Neural progenitor cell (in vitro differentiated cells): ENCODE results near the gene SCAPER. TPM values are rescaled to one million over a fixed set of nuclear protein-coding genes. Genes with fewer than 3 reads are reported as not detected.

Source experiments
- DNase-seq: peaks from one replicate; pipeline ENCODE4 v3.0.0-alpha.2; 2016; ENCODE audit warnings: low spot score
- H2AFZ ChIP-seq: fragments of 200-600 bp; sonication (generic); replicated peaks from 2 replicates; pipeline ENCODE4 v1.6.1; 2016; ENCODE audit warnings: antibody characterized with exemption
- H3F3A ChIP-seq: fragments of 200-600 bp; sonication (generic); 2 replicates; pipeline ENCODE4 v1.6.1; 2016; ENCODE audit warnings: antibody characterized with exemption, low read depth
- H3K27ac ChIP-seq: fragments of 200-600 bp; sonication (generic); 2 replicates; pipeline ENCODE4 v1.5.1; 2016; ENCODE audit warnings: mild to moderate bottlenecking
- H3K27me3 ChIP-seq: fragments of 200-600 bp; sonication (generic); 2 replicates; pipeline ENCODE4 v1.6.1; 2016; ENCODE audit warnings: mild to moderate bottlenecking, moderate library complexity
- H3K36me3 ChIP-seq: fragments of 200-600 bp; sonication (generic); 2 replicates; pipeline ENCODE4 v1.5.1; 2016
- H3K4me1 ChIP-seq: fragments of 200-600 bp; sonication (generic); 2 replicates; pipeline ENCODE4 v1.6.1; 2016; ENCODE audit warnings: mixed run types
- H3K4me2 ChIP-seq: fragments of 200-600 bp; sonication (generic); 2 replicates; pipeline ENCODE4 v1.6.1; 2016
- H3K4me3 ChIP-seq: fragments of 200-600 bp; sonication (generic); 2 replicates; pipeline ENCODE4 v1.5.1; 2016
- H3K79me2 ChIP-seq: fragments of 200-600 bp; sonication (generic); 2 replicates; pipeline ENCODE4 v1.6.1; 2016; ENCODE audit warnings: low read depth
- H3K9ac ChIP-seq: fragments of 200-600 bp; sonication (generic); 2 replicates; pipeline ENCODE4 v1.6.1; 2016
- H3K9me3 ChIP-seq: fragments of 200-600 bp; sonication (generic); 2 replicates; pipeline ENCODE4 v1.5.1; 2016; ENCODE audit warnings: low read depth
- H4K20me1 ChIP-seq: fragments of 200-600 bp; sonication (generic); 2 replicates; pipeline ENCODE4 v1.6.1; 2016; ENCODE audit warnings: low read depth
- H3K27ac Mint-ChIP-seq: 3 replicates; pipeline ENCODE4 v1.8.0; 2021; ENCODE audit warnings: mixed read lengths
- H3K27me3 Mint-ChIP-seq: 2 replicates; pipeline ENCODE4 v1.8.0; 2022; ENCODE audit warnings: low read depth, mild to moderate bottlenecking, inconsistent platforms, moderate library complexity, mixed read lengths; ENCODE audit not compliant: insufficient read depth
- H3K36me3 Mint-ChIP-seq: 3 replicates; pipeline ENCODE4 v1.8.0; 2021; ENCODE audit warnings: mixed read lengths
- H3K4me1 Mint-ChIP-seq: 3 replicates; pipeline ENCODE4 v1.8.0; 2021; ENCODE audit warnings: mixed read lengths
- H3K4me3 Mint-ChIP-seq: 3 replicates; pipeline ENCODE4 v1.8.0; 2021; ENCODE audit warnings: mild to moderate bottlenecking, moderate library complexity, mixed read lengths
- H3K9me3 Mint-ChIP-seq: 3 replicates; pipeline ENCODE4 v1.8.0; 2020; ENCODE audit warnings: mixed read lengths
- CTCF ChIP-seq: fragments of 200-600 bp; sonication (generic); IDR thresholded peaks from 2 replicates; pipeline ENCODE4 v1.5.1; 2017; ENCODE audit warnings: antibody characterized with exemption, mild to moderate bottlenecking
- EZH2 ChIP-seq: fragments of 200-600 bp; sonication (generic); IDR thresholded peaks from 2 replicates; pipeline ENCODE4 v1.6.1; 2017; ENCODE audit warnings: antibody characterized with exemption, mild to moderate bottlenecking, moderate library complexity
- EZH2phosphoT487 ChIP-seq: fragments of 200-600 bp; sonication (generic); IDR thresholded peaks from 2 replicates; pipeline ENCODE4 v1.6.1; 2017; ENCODE audit warnings: antibody characterized with exemption
- total RNA-seq: library from RNA; depleted of rRNA; stranded (reverse); fragments of >200 nt; gene quantifications from 2 replicates; pipeline ENCODE4 v1.2.3, GENCODE V29; 2015; ENCODE audit warnings: low replicate concordance

SCAPER gene
- total RNA-seq, 1 donor from 2014 or later: 20.4 TPM

GRCh38 chr15:76342382-76343201, 562.5 kb downstream of the SCAPER start:
- no peak for TF ChIP-seq CTCF
- TF ChIP-seq EZH2phosphoT487: peak; percentile 75
- TF ChIP-seq EZH2: peak; percentile 77
- Histone ChIP-seq H3K4me2 (peak overlapping the region; percentile 61), H3K27me3 (peaks cover 100% of the 10 kb centered on the region), H3K9ac (no peak overlapping the region), H3F3A (peaks cover 48% of the 10 kb centered on the region), H3K4me3 (peak overlapping the region; percentile 14), H3K27ac (no peak overlapping the region), H3K36me3 (no peaks in the 10 kb centered on the region), H3K4me1 (peaks cover 31% of the 10 kb centered on the region), H4K20me1 (peaks cover 90% of the 10 kb centered on the region), H3K79me2 (no peaks in the 10 kb centered on the region), H3K9me3 (no peaks in the 10 kb centered on the region), H2AFZ (no peak overlapping the region)
- no peaks in the 10 kb centered on the region for H3K9me3 Mint-ChIP-seq
- H3K4me1 Mint-ChIP-seq: peaks cover 37% of the 10 kb centered on the region
- DNase-seq: peak; percentile 69
- no peak overlapping the region for H3K27ac Mint-ChIP-seq
- peak overlapping the region; percentile 73 for H3K4me3 Mint-ChIP-seq
- H3K27me3 Mint-ChIP-seq: peaks cover 79% of the 10 kb centered on the region
- H3K36me3 Mint-ChIP-seq: no peaks in the 10 kb centered on the region

- peak overlapping the region; percentile 73 for H3K4me3 Mint-ChIP-seq
Measured at GRCh38 chr15:76342058-76342381, 563.1 kb downstream of the SCAPER start.

GRCh38 chr15:76341366-76342057, 563.6 kb downstream of the SCAPER start:
- H3K4me3 ChIP-seq: peak overlapping the region; percentile 31
- no peak overlapping the region for H3K9ac ChIP-seq
- H3K36me3 Mint-ChIP-seq: no peaks in the 10 kb centered on the region
- no peak overlapping the region for H3K27ac ChIP-seq
- peaks cover 100% of the 10 kb centered on the region for H3K27me3 ChIP-seq
- H3K4me3 Mint-ChIP-seq: peak overlapping the region; percentile 73
- no peak overlapping the region for H2AFZ ChIP-seq
- no peaks in the 10 kb centered on the region for H3K36me3 ChIP-seq
- peaks cover 56% of the 10 kb centered on the region for H3F3A ChIP-seq
- peak overlapping the region; percentile 71 for H3K4me2 ChIP-seq
- no peaks in the 10 kb centered on the region for H3K79me2 ChIP-seq
- peaks cover 45% of the 10 kb centered on the region for H3K4me1 Mint-ChIP-seq
- H3K27ac Mint-ChIP-seq: no peak overlapping the region
- H4K20me1 ChIP-seq: peaks cover 89% of the 10 kb centered on the region
- H3K9me3 ChIP-seq: no peaks in the 10 kb centered on the region
- peaks cover 85% of the 10 kb centered on the region for H3K27me3 Mint-ChIP-seq
- DNase-seq: peak; percentile 57
- TF ChIP-seq CTCF (no peak), EZH2phosphoT487 (no peak), EZH2 (peak; percentile 63)
- peaks cover 24% of the 10 kb centered on the region for H3K4me1 ChIP-seq
- no peaks in the 10 kb centered on the region for H3K9me3 Mint-ChIP-seq

More at GRCh38 chr15:76342058-76342381, 563.1 kb downstream of the SCAPER start:
- no peak overlapping the region for H3K4me3 ChIP-seq
- Mint-ChIP-seq H3K4me1 (peaks cover 40% of the 10 kb centered on the region), H3K27me3 (peaks cover 82% of the 10 kb centered on the region), H3K9me3 (no peaks in the 10 kb centered on the region), H3K27ac (no peak overlapping the region), H3K36me3 (no peaks in the 10 kb centered on the region)
- H2AFZ ChIP-seq: no peak overlapping the region
- peak overlapping the region; percentile 71 for H3K4me2 ChIP-seq
- H3K9ac ChIP-seq: no peak overlapping the region
- peaks cover 53% of the 10 kb centered on the region for H3F3A ChIP-seq
- peaks cover 27% of the 10 kb centered on the region for H3K4me1 ChIP-seq
- peak; percentile 48 for DNase-seq
- TF ChIP-seq EZH2 (peak; percentile 95), CTCF (peak; percentile 20), EZH2phosphoT487 (peak; percentile 83)
- H3K9me3 ChIP-seq: no peaks in the 10 kb centered on the region
- no peak overlapping the region for H3K27ac ChIP-seq
- H4K20me1 ChIP-seq: peaks cover 90% of the 10 kb centered on the region
- H3K79me2 ChIP-seq: no peaks in the 10 kb centered on the region
- no peaks in the 10 kb centered on the region for H3K36me3 ChIP-seq
- H3K27me3 ChIP-seq: peaks cover 100% of the 10 kb centered on the region
